ENCODE data around the gene SETD3.
"Not testable (repeated sequence)": the region's sequence is repeated elsewhere in the genome, so short reads cannot be mapped to it uniquely, and the experiment has no call there.

Gene SETD3

GRCh38 chr14:99350751-99351150 lies 129.9 kb downstream of the SETD3 start:
- Histone ChIP-seq H3K9ac (ENCODE audit: low read depth in 1 of 2, low read length in 2 of 2) (no peak overlapping the region), H3K9me3 (ENCODE audit: control insufficient read depth in 2 of 2, low read length in 2 of 2) (no peaks in the 10 kb centered on the region), H3K27ac (ENCODE audit: low read depth in 2 of 2, low read length in 2 of 2) (no peak overlapping the region), H3K4me1 (ENCODE audit: control insufficient read depth in 2 of 2, insufficient read depth in 2 of 2, low read length in 2 of 2) (no peaks in the 10 kb centered on the region), H3K4me3 (ENCODE audit: low read length in 2 of 2) (no peak overlapping the region), H3K27me3 (ENCODE audit: control insufficient read depth in 2 of 2, insufficient read depth in 2 of 2, low read length in 2 of 2) (no peaks in the 10 kb centered on the region), H3K36me3 (ENCODE audit: control insufficient read depth in 2 of 2, insufficient read depth in 2 of 2, low read length in 2 of 2) (no peaks in the 10 kb centered on the region)

- Histone ChIP-seq H3K9me3 (ENCODE audit: control insufficient read depth in 2 of 2, low read length in 2 of 2) (no peaks in the 10 kb centered on the region), H3K4me1 (ENCODE audit: control insufficient read depth in 2 of 2, insufficient read depth in 2 of 2, low read length in 2 of 2) (no peaks in the 10 kb centered on the region), H3K4me3 (ENCODE audit: low read length in 2 of 2) (no peak overlapping the region), H3K36me3 (ENCODE audit: control insufficient read depth in 2 of 2, insufficient read depth in 2 of 2, low read length in 2 of 2) (no peaks in the 10 kb centered on the region), H3K27ac (ENCODE audit: low read depth in 2 of 2, low read length in 2 of 2) (no peak overlapping the region), H3K27me3 (ENCODE audit: control insufficient read depth in 2 of 2, insufficient read depth in 2 of 2, low read length in 2 of 2) (no peaks in the 10 kb centered on the region), H3K9ac (ENCODE audit: low read depth in 1 of 2, low read length in 2 of 2) (no peak overlapping the region)
These were observed 130.8 kb downstream of the SETD3 start for GRCh38 chr14:99349721-99350495.

GRCh38 chr14:99348816-99349614 lies 131.6 kb downstream of the SETD3 start:
- H3K27me3 ChIP-seq (ENCODE audit: control insufficient read depth in 2 of 2, insufficient read depth in 2 of 2, low read length in 2 of 2), result no peaks in the 10 kb centered on the region
- no peak overlapping the region for H3K9ac ChIP-seq (ENCODE audit: low read depth in 1 of 2, low read length in 2 of 2)
- no peaks in the 10 kb centered on the region for H3K9me3 ChIP-seq (ENCODE audit: control insufficient read depth in 2 of 2, low read length in 2 of 2)
- H3K4me1 ChIP-seq (ENCODE audit: control insufficient read depth in 2 of 2, insufficient read depth in 2 of 2, low read length in 2 of 2), result no peaks in the 10 kb centered on the region
- H3K4me3 ChIP-seq (ENCODE audit: low read length in 2 of 2), result no peak overlapping the region
- no peaks in the 10 kb centered on the region for H3K36me3 ChIP-seq (ENCODE audit: control insufficient read depth in 2 of 2, insufficient read depth in 2 of 2, low read length in 2 of 2)
- no peak overlapping the region for H3K27ac ChIP-seq (ENCODE audit: low read depth in 2 of 2, low read length in 2 of 2)

- not testable (repeated sequence) for H3K4me1 ChIP-seq (ENCODE audit: control insufficient read depth in 2 of 2, insufficient read depth in 2 of 2, low read length in 2 of 2); H3K27me3 ChIP-seq (ENCODE audit: control insufficient read depth in 2 of 2, insufficient read depth in 2 of 2, low read length in 2 of 2); H3K36me3 ChIP-seq (ENCODE audit: control insufficient read depth in 2 of 2, insufficient read depth in 2 of 2, low read length in 2 of 2); H3K9ac ChIP-seq (ENCODE audit: low read depth in 1 of 2, low read length in 2 of 2); H3K4me3 ChIP-seq (ENCODE audit: low read length in 2 of 2); H3K27ac ChIP-seq (ENCODE audit: low read depth in 2 of 2, low read length in 2 of 2); H3K9me3 ChIP-seq (ENCODE audit: control insufficient read depth in 2 of 2, low read length in 2 of 2)
These were observed 132.4 kb downstream of the SETD3 start for GRCh38 chr14:99348231-99348630.
